ENCODE data around the gene EVA1C. TPM values are rescaled to one million over a fixed set of nuclear protein-coding genes. Genes with fewer than 3 reads are reported as not detected.
"Not testable (repeated sequence)": the region's sequence is repeated elsewhere in the genome, so short reads cannot be mapped to it uniquely, and the experiment has no call there.

EVA1C gene
- polyA plus RNA-seq, 4 donors, result 2.0 to 4.8 (median 3.4) TPM

DNA sequence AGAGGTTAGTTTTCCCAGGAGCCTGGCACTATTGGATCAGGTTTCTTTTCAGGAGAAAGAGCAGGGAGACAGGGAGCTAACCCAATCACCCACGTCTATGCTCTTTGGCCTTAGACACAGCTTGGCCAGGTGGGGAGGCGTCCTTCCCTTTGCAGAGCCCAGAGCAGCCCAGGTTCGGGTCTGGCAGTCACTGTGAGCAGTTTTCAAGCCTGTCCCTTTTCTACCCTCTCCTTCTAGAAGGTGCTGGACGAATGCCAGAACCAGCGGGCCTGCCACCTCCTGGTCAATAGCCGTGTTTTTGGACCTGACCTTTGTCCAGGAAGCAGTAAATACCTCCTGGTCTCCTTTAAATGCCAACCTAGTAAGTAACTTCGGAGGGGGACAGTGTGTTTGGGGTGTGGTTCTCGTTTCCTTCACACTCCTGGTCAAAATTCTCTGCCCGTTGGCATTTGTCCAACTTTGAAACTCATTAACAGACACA is 44.9 kb downstream of the EVA1C start:
- DNase-seq (ENCODE audit: low read depth in 4 of 4, low spot score in 2 of 4), result no peak

DNA sequence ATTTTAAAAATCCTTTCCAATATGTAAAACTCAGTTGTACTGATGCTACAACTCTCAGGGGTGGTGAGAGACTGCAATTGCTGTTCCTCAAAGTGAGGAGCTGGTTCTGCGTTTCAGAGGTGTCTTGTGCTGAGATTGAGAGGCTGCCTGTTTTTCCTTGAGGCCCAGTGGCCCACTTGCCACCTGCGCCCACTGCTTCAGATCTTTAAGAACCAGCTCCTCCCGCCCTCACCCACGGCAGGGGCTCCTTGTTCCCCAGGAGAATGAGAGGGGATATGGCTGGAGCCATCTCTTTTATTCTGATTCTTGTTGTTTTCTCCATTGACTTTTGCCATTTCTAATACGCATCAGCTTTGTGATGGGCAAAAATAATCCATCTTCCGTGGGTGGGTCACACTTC is 45.5 kb downstream of the EVA1C start:
- DNase-seq (ENCODE audit: low read depth in 4 of 4, low spot score in 2 of 4), result no peak

DNA sequence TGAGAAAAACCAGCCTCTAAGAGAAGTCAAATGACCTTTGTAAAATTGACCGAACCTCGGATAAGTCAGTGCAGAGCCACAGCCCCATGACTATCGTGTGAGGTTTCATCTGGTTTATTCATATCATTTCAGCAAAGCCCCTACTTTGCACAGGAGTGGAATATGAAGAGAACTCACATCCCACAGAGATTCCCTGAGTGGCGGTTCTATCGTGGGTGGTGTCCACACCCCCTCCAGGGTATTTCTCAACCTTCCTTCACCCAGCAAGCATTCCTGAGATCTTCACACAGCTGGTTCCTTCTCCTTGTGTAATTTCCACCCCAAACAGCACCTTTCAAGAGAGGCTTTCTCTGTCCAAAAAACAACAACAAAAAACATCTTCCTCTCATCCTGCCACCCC is 47.5 kb downstream of the EVA1C start:
- no peak for DNase-seq (ENCODE audit: low read depth in 4 of 4, low spot score in 2 of 4)

DNA sequence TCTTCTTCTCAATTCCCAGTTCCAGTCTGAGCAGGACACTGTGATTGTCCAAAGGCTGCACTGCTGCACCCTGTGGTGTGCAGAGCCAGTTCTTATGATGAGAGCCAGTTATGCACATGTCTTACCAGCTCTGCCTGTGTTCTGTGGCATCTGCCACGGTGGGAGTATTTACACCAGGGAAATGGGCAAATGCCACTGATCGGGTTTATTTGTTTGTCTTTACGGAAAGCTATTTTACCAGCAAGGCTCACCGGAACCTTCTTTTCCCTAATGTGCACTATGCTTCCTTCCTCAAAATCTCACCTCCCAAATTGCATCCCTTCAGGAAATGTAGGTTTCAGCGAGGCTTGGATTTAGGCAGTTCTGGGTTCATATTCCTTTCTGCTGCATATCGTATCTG is 49.0 kb downstream of the EVA1C start:
- no peak for DNase-seq (ENCODE audit: low read depth in 4 of 4, low spot score in 2 of 4)

DNA sequence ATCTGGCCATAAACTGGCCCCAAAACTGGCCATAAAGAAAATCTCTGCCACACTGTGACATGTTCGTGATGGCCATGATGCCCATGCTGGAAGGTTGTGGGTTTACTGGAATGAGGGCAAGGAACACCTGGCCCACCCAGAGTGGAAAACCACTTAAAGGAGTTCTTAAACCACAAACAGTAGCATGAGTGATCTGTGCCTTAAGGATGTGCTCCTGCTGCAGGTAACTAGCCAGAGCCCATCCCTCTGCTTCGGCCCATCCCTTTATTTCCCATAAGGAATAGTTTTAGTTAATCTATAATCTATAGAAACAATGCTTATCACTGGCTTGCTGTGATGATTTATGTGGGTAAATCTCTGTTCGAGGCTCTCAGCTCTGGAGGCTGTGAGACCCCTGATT is 50.1 kb downstream of the EVA1C start:
- not testable (repeated sequence) for DNase-seq (ENCODE audit: low read depth in 4 of 4, low spot score in 2 of 4)

DNA sequence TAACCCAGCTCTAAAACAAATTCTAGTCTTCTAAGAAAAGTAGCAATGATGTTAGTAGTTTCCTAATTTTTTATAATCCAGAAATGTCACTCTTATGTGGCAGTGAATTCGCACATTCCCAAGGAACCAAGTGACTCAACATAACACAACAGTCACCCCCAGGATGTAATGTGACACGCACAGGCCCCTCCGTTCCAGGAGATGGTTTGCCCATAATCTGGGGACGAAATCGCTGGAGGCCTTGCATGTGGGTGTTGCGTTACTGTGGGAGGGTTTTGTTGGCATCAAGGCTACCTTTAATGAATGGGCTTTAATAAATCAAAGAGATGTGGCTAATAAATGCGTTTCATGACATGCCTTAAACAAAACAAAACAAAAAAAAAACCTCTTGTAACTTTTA is 50.9 kb downstream of the EVA1C start:
- DNase-seq (ENCODE audit: low read depth in 4 of 4, low spot score in 2 of 4), result no peak

DNA sequence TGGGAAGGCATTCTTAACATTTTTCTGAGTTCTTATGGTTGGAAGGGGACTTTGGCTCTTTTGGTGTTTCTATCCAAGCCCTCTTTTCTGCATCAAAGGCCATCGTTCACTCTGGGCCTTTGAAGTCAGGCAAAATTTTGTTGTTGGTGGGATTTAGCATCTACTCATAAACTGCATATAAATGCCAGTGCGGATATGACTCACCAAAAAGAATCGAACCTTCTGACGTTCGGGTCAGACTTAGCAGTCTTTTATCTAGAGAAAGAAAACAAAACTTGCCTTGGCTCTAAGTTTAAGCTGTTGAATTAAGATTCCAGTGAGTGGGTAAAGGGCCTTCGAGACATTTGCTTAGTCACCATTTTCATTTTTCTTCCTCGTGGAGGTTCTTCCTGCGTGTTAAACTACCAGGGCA is 51.4 kb downstream of the EVA1C start:
- DNase-seq (ENCODE audit: low read depth in 4 of 4, low spot score in 2 of 4), result no peak

DNA sequence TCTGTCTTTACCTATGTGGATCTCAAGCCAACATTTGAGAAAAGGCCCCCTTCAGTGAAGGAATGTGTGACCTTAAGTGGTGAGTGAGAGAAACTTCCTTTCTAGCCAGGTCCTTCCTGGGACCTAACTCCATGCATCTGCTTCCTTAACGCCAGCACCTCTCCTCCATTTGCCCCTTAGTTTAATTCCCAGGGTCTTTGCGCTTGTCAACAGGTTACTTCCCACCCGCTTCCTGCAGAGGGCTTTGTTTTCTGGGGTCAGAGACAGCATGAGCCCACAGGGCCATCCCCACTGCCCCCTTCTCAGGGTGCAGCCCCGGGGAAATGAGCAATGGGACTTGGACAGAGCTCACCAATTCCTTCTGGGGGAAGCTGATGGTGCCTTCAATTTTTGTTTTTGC is 54.8 kb downstream of the EVA1C start:
- DNase-seq (ENCODE audit: low read depth in 4 of 4, low spot score in 2 of 4), result no peak

DNA sequence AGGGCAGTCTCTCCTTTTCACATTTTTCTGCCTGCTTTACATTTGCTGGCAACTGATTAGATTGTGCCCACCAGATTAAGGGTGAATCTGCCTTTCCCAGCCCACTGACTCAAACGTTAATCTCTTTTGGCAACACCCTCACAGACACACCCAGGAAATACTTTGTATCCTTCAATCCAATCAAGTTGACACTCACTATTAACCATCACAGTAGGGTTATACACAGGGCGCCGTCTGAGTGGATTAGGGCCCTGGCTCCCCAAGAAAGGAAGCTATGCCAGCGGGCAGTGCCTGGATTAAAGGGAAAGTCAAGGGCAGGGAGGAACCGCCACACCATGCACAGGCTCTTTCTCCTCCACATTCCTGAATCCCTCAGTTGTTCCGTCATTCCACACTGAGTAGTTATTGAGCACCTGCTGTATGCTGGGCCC is 56.2 kb downstream of the EVA1C start:
- no peak for DNase-seq (ENCODE audit: low read depth in 4 of 4, low spot score in 2 of 4)

DNA sequence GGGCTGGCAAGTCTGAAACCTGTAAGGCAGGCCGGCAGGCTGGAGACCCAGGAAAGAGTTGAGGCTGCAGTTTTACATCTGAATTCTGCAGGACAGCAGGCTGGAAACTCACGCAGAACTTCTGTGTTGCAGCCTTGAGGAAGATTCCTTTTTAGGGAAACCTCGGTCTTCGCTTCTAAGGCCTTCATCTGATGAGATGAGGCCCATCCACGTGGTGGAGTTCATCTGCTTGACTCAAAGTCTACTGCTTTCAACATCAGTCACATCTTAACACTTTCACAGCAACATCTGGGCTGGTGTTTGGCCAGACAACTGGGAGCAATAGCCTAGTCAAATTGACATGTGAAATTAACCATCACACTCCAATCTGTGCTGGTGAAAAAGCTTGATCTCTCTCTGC is 57.1 kb downstream of the EVA1C start:
- no peak for DNase-seq (ENCODE audit: low read depth in 4 of 4, low spot score in 2 of 4)

DNA sequence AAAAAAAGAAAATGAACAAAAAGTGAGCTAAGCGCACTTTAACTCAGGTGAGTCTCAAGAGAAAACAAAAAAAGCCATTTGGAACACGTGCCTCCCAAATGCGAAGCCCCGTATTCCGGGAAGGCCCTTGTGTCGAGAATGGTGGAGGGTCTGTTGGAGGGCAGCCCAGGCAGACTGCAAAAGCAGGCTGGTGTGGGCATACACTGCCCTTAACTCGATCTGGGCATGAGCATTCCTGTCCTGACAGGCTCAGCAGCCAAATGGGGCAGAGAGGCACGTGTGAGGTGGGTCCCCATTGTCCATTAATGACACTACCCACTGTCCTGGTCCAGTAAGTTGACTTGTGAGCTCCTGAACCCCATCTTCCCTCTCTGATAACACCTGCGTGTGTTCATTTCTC is 57.7 kb downstream of the EVA1C start:
- DNase-seq (ENCODE audit: low read depth in 4 of 4, low spot score in 2 of 4), result no peak

DNA sequence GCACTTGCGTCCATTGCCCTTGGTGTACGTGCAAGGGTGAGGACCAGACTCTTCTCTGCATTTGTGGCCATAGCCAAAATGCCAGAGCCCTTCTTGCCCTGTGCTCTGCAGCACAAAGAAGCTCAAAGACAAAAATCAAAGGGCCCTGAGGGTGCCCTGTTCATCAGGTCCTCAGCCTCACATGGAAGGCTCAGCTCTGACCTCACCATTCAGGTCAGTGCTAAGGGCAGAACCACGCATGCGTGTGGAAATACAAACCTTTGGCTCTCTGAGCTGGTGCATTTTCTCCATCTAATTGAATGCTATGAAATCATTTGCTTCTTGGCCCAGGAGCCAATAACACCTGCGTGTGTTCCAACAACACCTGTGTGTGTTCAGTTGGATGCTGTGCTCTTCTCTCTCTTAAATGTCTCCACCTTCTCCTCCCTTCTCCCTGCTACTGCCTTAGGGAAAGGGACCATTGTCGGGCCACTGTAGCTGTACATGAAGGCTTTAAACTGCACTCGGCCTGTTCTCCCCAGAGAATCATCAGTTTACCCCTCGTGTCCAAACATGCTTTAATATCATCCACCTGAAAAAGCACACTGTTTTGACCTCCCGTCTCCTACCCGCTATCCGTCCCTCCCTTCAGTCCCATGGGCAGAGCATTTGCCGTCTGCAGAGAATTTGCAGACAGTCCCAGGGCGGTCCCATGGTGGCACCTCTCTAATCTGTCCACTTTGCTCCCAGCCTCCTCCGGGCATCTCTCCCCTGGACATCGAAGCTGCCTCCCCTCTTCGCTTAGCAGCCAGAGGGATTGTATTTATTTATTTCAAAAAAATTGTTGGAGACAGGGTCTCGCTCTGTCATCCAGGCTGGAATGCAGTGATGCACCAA is 60.6 kb downstream of the EVA1C start:
- no peak for DNase-seq (ENCODE audit: low read depth in 4 of 4, low spot score in 2 of 4)

DNA sequence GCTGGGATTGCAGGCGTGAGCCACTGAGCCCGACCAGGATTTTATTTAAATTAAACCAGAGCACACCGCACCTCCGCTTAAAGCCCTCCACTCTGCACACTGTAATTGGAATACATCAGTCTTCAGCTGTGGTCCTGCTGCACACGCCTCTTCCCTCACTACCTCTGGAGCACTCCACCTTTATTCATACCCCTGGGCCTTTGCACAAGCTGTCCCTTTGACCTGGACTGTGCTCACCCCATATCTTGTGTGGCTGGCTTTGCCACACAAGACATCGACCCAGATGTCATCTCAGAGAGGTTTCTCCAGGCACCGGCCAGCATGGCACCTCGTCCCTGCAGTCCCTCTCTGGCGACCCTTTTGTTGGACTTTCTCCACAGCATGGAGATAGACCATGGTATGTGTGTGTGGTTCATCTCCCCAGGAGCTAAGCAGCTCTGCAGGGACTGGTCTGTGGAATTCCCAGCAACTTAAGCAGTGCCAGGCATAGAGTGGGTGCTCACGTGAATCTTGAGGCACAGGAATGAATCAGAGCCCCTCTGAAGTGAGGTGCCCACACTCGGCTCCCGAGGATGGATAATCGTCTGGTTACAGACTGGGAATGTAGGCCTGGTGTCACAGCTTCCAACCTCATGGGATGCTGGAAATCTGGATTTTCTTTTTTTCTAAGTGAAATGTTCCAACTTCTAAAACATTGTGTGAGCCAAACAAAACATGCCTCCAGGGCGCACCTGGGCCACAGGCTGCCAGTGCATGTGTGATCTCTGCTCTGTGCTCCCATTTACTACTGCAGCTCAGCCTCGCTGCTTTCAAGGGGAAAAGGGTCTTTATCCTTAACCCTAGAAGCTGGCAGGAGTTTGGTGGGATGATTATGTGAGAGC is 61.9 kb downstream of the EVA1C start:
- no peak for DNase-seq (ENCODE audit: low read depth in 4 of 4, low spot score in 2 of 4)

DNA sequence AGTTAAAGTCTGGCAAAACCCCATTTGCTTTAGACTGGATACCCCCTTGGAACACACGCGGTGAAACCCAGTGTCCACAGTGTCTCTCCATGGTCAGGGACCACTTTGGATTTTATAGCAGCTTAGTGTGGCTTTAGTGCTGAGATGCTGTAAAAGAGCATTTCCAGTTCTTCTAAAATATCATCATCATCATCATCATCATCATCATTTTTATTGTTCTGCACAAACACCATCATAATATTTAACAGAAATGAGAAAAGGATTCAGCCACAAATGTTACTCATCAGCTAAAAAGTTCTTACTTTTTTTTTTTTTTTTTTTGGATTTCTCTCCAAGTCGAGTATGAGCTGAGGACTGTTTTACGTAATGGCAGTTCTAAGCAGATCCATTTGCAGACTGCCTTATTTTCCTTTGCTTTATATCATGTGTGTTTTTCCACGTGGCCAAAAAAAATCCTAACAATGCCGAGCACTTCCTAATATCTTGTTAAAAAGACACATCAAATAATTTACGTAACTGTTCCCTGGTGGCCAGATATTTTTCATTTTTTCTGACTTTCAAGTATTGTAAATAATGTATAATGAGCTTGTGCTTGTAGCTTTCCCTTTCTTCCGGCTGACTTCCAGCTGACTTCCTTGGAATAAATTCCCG is 62.8 kb downstream of the EVA1C start:
- no peak for DNase-seq (ENCODE audit: low read depth in 4 of 4, low spot score in 2 of 4)

DNA sequence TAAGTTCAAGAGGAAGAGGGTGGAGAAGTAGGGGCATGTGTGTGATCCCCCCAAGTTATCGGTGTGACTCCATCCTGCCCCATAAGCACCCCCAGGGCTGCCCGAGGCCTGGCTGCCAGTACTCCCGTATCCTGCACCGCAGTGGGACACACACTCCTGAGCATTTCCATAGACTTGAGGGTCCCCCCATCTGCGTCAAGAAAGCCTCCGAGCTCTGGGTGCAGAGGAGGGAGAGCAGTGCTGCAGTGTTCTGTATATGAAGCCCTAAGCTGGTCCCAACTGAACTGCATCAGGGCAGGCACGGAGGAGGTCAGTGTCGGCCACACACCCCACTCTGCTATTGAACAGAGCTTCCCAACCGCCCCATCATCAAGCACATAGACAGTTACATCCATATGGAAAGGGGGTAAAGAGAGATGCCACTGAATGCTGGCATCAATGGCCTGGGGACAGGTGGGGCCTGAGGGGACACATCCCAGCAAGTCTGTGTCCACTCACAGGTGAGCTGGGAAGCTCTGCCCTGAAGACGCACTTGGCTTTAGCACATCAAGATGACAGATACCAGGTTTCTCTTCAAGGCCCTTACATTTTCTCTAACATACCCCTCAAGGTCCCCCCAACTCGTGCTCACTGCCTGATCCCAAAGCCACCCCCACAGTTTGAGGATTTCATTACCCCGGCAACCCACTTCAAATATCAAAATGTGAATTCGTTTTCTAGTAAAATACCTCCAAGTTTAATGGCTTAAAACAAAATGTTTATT is 64.3 kb downstream of the EVA1C start:
- no peak for DNase-seq (ENCODE audit: low read depth in 4 of 4, low spot score in 2 of 4)

DNA sequence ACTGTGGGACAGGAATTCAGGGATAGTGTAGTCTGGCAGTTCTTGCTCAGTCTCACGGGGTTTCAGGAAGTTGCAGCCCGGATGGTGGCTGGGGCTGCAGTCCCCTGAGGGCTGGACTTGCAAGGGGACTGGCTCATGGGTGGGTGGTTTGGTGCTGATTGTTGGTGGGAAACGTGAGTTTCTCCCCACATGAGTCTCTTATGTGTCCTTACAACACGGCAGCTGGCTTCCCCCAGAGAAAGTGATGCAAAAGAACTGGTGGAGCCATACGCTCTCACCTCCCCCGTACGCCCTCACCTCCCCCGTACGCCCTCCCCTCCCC is 64.9 kb downstream of the EVA1C start:
- no peak for DNase-seq (ENCODE audit: low read depth in 4 of 4, low spot score in 2 of 4)

DNA sequence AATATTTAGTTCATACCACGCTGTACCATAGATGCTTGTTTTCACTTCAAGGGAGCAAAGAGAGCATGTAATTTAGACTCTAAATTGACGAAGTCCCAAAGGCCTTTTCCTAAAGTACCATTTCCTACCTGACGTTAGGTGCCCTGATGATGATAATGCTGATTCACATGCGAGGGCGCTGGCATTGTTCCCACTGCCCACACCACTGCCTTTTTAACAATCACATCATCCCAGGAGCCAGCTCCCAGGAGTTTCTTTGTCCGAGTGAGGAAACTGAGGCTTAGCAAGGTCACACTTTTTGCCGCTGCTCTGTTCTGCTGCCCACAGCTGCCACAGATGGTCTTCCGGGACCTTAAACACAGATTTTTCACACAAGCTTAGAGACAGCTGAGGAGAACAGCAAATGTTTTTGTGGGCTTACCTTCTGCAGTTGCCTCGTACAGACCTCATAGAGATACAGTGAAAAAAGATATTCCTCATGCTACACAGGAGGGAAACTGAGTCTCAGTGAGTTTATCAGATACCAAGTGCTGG is 69.4 kb downstream of the EVA1C start:
- no peak for DNase-seq (ENCODE audit: low read depth in 4 of 4, low spot score in 2 of 4)

DNA sequence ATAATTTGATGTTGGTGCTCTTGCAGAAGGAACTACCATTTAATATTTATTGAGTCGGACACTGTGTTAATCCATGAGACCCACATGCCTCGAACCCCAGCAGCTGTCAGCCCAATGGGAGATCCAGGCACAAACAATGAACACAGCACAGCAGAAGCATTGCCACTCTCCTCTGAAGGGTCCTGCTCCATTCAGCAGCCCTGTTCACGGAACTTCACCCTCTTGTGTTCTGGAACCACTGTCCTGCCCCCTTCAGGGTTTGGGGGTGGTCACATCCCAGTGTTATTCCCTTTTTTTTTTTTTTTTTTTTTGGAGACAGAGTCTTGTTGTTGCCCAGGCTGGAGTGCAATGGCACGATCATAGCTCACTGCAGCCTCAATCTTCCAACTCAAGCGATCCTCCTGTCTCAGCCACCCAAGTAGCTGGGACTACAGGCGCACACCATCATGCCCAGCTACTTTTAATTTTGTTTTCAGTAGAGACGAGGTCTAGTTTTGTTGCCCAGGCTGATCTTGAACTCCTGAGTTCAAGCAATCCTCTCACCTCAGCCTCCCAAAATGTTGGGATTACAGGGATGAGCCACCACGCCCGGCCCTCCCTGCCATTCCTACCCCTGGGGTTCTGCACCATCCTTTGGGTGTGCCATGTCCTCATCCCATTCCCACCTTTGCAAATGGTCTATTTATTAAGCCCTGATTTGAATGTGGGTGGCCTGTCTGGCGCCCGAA is 70.2 kb downstream of the EVA1C start:
- DNase-seq (ENCODE audit: low read depth in 4 of 4, low spot score in 2 of 4), result no peak

DNA sequence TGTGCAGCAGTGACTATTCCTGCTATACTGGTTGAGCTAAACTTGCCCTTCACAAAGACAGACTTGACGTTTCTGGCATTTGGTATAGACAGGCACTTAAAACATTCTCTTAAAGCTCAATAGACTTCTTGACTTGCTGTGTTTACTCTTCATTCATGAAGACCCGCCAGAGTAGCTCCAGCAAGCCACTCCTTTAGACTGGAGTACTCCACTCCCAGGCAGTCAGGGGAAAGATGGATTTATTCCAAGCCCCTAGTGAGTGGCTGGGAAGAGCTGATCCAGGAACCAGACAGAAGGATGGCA is 70.7 kb downstream of the EVA1C start:
- DNase-seq (ENCODE audit: low read depth in 4 of 4, low spot score in 2 of 4), result no peak

Measured in left renal cortex interstitium (tissue), 4 donors.